ENCODE data around the gene TRIM31. TPM values are rescaled to one million over a fixed set of nuclear protein-coding genes. Genes with fewer than 3 reads are reported as not detected.
"Not testable (repeated sequence)": the region's sequence is repeated elsewhere in the genome, so short reads cannot be mapped to it uniquely, and the experiment has no call there.

The TRIM31 gene
- total RNA-seq, 1 donor from 2014 or later: not detected

- DNase-seq (ENCODE audit: low spot score) (no peak), ATAC-seq (peak; percentile 22)
- intact Hi-C loops (cut with DNase I): loop anchor here (10.0 kb wide), 1 partner anchor 283 kb away; no protein-coding TSS in a partner anchor
Observed at GRCh38 chr6:30127238-30128093, 14.6 kb upstream of the TRIM31 start.

DNA sequence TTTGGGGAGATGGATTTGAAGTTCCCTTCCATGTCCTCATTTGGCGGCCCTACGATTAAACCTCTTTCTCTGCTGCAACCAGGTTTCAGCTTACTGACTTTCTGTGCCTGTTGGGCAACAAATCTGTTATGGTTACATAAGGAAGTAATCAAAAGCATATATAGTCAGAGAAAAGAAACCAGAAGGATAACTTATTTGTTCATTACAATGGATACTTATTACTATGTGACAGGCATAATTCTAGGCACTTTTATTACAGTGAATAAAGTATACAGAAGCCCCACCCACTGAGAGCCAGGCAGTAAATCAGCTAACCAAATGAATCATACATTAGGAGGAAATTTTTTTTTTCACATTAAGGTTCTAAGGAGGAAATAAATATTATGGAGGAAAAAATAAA, 9.6 kb upstream of the TRIM31 start:
- ATAC-seq: no peak
- DNase-seq (ENCODE audit: low spot score): no peak
- intact Hi-C loops (cut with DNase I): loop anchor here (10.0 kb wide), 1 partner anchor 278 kb away; no protein-coding TSS in a partner anchor

DNA sequence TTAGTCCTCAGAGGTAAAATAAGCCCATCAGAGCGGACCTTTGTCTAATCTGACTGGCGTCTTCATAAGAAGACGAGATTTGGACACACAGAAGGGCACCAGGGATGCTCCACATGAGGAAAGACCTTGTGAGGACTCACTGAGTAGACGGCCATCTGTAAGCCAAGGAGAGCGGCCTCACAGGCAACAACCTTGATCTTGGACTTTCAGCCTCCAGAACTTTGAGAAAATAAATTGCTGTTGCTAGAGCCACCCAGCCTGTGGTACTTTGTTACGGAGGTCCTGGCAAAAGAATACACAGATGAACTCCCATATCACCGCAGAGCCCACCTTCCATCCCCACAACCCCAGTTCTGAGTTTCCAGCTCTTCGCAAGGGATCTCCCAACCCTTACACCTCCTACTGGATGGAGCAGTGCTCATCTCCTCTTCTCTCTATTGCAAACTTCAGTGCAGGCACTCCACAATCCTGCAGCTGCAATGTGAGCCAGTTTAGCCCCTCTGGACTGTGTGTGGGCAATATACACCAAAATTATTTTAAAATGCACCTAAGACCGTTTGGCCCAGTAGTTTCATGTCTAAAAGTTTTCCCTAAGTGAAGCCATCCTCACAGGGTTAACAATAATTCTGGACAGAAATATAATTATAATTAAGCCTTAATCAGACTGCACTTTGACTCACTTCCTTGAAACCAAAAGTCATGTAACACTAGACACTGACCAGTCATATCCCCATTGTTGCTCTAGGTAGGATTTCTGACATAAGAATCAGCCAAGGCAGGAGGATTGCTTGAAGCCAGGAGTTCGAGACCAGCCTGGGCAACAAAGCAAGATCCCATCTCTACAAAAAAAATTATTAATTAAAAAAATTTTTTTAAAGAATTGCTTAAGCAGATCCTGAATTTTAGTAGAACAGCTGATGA, 8.8 kb upstream of the TRIM31 start:
- intact Hi-C loops (cut with DNase I): loop anchor here (10.0 kb wide), 1 partner anchor 277 kb away; no protein-coding TSS in a partner anchor
- ATAC-seq (no peak), DNase-seq (ENCODE audit: low spot score) (no peak)

GRCh38 chr6:30118691-30119090, 5.8 kb upstream of the TRIM31 start:
- ATAC-seq; intact Hi-C loops (cut with DNase I); DNase-seq (ENCODE audit: low spot score): not testable (repeated sequence)

DNA sequence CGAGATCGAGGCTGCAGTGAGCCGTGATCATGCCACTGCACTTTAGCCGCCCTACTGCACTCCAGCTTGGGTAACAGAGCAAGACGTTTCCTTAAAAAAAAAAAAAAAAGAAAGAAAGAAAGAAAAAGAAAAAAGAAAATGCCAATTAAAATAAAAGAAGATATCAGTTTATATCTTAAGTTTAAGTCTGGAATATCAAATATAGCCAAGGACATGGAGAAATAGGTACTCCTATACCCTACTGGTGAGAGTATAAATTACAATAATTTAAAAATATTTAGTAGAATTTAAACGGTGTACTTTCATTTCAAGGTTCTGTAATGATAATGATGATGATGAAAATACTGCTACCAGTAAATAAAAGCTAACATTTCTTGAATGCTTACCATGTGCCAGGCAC, 3.8 kb upstream of the TRIM31 start:
- intact Hi-C loops (cut with DNase I): no loop called here
- no peak for DNase-seq (ENCODE audit: low spot score)
- ATAC-seq: no peak

DNA sequence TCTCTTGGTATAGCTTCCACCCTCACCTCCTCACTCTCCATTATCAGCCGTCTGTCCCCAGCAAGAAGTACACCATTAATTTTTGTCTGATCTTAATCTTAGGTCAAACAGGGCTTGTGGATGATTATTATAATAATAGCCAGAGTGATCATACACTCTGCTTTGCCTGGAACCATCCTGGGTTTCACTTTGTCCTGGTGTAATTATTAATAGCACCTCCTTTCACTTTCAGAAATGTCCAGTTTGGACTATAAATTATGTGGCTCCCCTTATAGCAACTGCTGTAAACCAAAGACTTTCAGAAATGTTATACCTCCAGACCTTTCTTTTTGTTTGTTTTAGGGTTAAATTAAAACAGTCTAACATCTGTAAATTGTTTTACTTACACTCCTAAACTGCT, 951 bp upstream of the TRIM31 start:
- ATAC-seq (no peak), DNase-seq (ENCODE audit: low spot score) (no peak)
- intact Hi-C loops (cut with DNase I): no loop called here

- intact Hi-C loops (cut with DNase I): no loop called here
- ATAC-seq (no peak), DNase-seq (ENCODE audit: low spot score) (no peak)
Observed at GRCh38 chr6:30112402-30112994, 392 bp downstream of the TRIM31 start.

GRCh38 chr6:30111266-30111856, 1.5 kb downstream of the TRIM31 start:
- intact Hi-C loops (cut with DNase I): no loop called here
- no peak for DNase-seq (ENCODE audit: low spot score)
- no peak for ATAC-seq

DNA sequence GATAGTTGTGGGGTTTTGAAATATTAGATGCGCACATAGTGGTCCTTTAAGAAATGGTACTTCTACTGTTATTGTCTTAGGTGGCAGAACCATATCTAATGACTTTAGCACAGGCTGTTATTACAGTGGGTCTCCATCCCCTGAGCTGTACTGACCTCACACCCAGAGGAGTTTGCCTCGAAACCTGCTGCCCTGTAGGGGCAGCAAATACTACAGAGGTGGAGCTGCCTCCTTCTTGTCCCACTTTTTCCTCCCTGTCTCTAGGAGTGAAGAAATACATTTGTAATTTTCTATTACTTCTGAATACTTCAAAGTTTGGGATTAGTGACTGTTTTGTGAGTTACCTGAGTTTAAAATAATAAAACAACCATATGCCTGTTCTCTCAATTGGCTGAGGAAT, 8.2 kb downstream of the TRIM31 start:
- intact Hi-C loops (cut with DNase I): no loop called here
- DNase-seq (ENCODE audit: low spot score) (no peak), ATAC-seq (no peak)

GRCh38 chr6:30103872-30104179, 9.1 kb downstream of the TRIM31 start:
- intact Hi-C loops (cut with DNase I): no loop called here
- no peak for ATAC-seq

DNA sequence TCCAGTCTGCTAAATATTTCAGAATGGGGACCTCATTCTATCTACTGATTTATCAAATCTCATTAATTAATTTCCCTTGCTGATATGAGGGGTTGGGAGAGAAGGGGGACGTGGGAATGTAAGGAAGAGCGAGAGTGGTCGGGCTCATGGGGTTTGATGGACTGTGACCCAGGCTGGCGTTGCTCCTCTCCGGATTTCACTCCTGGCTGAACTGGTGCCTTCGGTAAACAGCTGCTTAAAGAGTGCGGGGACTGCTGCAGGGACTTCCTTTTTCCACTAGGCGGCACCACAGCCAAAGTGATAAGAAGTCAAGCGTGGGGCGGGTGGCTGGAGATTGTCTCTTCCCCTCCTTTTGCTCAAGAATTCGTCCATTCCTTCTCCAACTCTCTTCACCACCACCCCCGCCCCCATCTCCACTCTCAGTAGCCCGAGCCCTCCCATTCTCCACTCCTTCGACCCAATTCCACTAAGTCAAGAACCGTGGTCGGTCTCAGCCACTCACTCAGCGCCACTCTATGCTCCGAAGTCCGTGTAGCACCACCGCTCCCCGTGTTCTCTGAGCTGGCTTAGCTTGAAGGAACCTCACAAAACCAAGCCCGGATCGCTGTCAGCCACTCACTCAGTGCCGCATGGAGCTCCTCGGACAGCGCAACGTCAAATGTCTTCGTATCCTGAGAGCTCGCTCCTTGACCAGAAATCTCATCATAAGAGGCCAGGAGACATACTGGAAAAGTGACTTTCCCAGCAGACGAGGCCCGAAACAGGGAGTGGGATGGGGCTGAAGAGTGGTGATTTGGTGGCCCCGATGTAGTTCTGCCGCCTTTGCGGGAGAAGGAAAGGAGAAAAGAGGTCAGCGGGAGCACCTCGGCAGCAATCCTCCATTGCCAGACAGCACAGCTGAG, 9.7 kb downstream of the TRIM31 start:
- ATAC-seq (peak; percentile 91), DNase-seq (ENCODE audit: low spot score) (peak; percentile 91)
- intact Hi-C loops (cut with DNase I): no loop called here

More at GRCh38 chr6:30103872-30104179, 9.1 kb downstream of the TRIM31 start:
- no peak for DNase-seq (ENCODE audit: low spot score)

GRCh38 chr6:30102414-30102969, 10.4 kb downstream of the TRIM31 start:
- intact Hi-C loops (cut with DNase I): no loop called here
- DNase-seq (ENCODE audit: low spot score): no peak
- ATAC-seq: peak; percentile 71

DNA sequence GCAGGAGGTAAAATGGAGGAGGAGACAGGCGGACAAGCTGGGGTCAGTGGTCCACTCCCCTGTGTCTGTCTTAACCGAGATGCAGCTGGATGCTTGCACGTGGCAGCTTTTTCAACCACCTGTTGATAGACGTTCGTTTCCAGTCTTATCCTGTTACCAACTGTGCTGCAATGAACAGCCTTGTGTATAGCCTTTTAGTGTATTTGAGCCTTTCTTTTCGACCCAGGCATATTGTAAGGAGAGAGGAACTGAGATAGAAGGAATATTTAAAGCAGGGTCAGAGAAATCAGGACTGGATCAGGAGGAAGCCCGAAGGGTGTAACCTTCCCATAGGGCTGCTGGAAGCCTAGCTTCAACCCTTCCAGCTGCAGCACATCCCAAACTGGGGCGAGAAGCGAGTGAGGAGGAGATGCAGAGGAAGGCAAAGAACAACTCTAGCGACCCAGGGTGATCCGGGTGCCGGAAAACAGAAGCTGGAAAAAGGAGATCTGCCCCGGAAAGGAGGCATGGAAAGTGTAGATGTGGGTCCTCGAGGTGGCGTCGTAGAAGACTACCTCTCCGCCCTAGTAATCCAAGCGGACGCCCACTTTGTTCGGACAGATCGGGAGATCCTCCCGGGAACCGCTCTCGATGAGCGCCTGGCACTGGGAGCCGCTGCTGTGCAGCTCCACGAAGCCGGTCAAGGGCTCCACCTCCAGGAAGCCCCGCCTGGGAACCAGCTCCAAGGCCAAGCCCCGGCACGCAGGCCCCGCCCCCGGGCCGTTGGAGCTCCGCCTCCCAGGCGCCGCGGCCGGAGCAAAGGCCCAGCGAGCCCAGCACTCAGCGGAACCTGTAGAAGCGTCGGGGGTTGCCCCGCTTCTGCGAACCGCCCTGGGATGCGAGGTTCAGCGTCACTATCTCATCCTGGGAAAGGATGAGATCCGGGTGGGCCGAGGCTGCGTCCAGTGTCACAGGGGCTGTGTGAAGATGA, 11.2 kb downstream of the TRIM31 start:
- intact Hi-C loops (cut with DNase I): no loop called here
- ATAC-seq (peak; percentile 96), DNase-seq (ENCODE audit: low spot score) (peak; percentile 94)

DNA sequence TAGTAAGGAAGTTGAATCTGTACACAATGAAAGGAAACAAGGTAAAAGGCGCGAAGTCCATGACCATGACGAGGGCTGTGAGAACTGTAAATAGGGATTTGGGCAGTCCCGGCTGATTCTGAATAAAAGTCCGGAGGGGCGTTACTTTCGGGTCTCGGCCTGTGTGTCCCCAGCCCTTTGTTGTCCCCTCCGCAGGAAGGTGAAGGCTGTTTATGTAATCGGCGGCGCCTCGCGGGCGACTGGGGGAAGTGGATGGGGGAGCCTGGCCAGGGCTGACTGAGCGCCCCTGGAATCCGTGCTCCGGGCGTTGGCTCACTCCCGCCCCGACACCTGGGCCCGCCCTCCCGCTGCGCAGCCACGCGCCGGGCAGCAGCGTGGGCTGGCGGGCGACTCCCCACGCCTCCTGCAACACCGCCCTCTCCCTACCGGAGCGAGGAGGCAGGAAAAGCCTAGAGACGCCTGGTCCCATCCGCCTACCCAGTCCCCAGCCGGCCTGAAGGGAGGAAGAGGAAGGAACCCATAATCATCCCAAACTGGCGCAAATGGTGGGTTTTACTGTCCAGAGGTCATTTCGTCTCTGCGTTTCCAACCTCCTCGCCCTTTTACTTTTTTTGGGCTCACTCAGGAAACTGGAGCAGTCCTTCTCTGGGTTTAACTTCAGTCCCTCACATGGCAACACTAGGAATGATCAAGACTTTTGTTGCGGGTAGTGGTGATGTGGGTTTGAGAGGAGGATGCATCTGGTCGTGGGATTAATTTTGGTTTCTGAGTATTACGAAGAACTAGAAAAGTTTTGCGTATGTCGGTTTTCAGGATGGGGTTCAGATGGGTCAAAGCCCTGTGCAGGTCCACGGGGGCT, 12.1 kb downstream of the TRIM31 start:
- intact Hi-C loops (cut with DNase I): no loop called here

GRCh38 chr6:30100154-30100553, 12.7 kb downstream of the TRIM31 start:
- no peak for ATAC-seq
- intact Hi-C loops (cut with DNase I): no loop called here
- DNase-seq (ENCODE audit: low spot score): no peak

More for the DNA sequence above, 12.1 kb downstream of the TRIM31 start:
- DNase-seq (ENCODE audit: low spot score) (peak; percentile 64), ATAC-seq (no peak)
